CD4-positive, alpha-beta T cell treated with Interferon gamma for 1 hour (primary cell): ENCODE results near the gene SAMMSON.

Source experiments
- DNase-seq: peaks from one replicate; pipeline ENCODE4 v3.0.0-alpha.2; 2020

The SAMMSON gene

GRCh38 chr3:70020906-70021660 lies 21.6 kb downstream of the SAMMSON start:
- no peak for DNase-seq

- DNase-seq = no peak
These were observed 28.8 kb downstream of the SAMMSON start for GRCh38 chr3:70028361-70028760.

- no peak for DNase-seq
These were observed 39.2 kb downstream of the SAMMSON start for GRCh38 chr3:70038693-70039092.

- no peak for DNase-seq
These were observed 40.9 kb downstream of the SAMMSON start for GRCh38 chr3:70040386-70040785.

- no peak for DNase-seq
These were observed 43.1 kb downstream of the SAMMSON start for GRCh38 chr3:70042641-70043040.

GRCh38 chr3:70049761-70050160 lies 50.2 kb downstream of the SAMMSON start:
- DNase-seq = no peak

- no peak for DNase-seq
These were observed 53.8 kb downstream of the SAMMSON start for GRCh38 chr3:70053293-70053692.

GRCh38 chr3:70056081-70056480 lies 56.5 kb downstream of the SAMMSON start:
- DNase-seq = no peak

GRCh38 chr3:70057426-70057825 lies 57.9 kb downstream of the SAMMSON start:
- no peak for DNase-seq

GRCh38 chr3:70061096-70061495 lies 61.6 kb downstream of the SAMMSON start:
- DNase-seq = no peak

- no peak for DNase-seq
These were observed 64.8 kb downstream of the SAMMSON start for GRCh38 chr3:70064194-70064779.

- no peak for DNase-seq
These were observed 66.2 kb downstream of the SAMMSON start for GRCh38 chr3:70065696-70066253.

GRCh38 chr3:70067860-70068521 lies 68.5 kb downstream of the SAMMSON start:
- no peak for DNase-seq

GRCh38 chr3:70069557-70069956 lies 70.0 kb downstream of the SAMMSON start:
- no peak for DNase-seq

GRCh38 chr3:70071138-70071537 lies 71.6 kb downstream of the SAMMSON start:
- DNase-seq = no peak

- DNase-seq = no peak
These were observed 72.6 kb downstream of the SAMMSON start for GRCh38 chr3:70072180-70072579.

GRCh38 chr3:70072754-70073153 lies 73.2 kb downstream of the SAMMSON start:
- no peak for DNase-seq

GRCh38 chr3:70075101-70075500 lies 75.6 kb downstream of the SAMMSON start:
- DNase-seq = no peak

GRCh38 chr3:70076396-70076795 lies 76.9 kb downstream of the SAMMSON start:
- DNase-seq = no peak

- DNase-seq = no peak
These were observed 79.2 kb downstream of the SAMMSON start for GRCh38 chr3:70078778-70079177.

GRCh38 chr3:70085613-70086012 lies 86.1 kb downstream of the SAMMSON start:
- no peak for DNase-seq

- no peak for DNase-seq
These were observed 86.8 kb downstream of the SAMMSON start for GRCh38 chr3:70086336-70086735.

- no peak for DNase-seq
These were observed 90.9 kb downstream of the SAMMSON start for GRCh38 chr3:70090322-70090913.

- DNase-seq = no peak
These were observed 94.7 kb downstream of the SAMMSON start for GRCh38 chr3:70094197-70094596.
